DOHH2 (cell line): ENCODE results near the gene C12orf57.
A peak's percentile ranks its signal among the peaks of the same experiment; 100 is the strongest.

ENCODE experiments used
- H3F3A ChIP-seq: fragments of 200-600 bp; sonication (generic), shearing (Covaris generic); 2 replicates; pipeline ENCODE4 v1.6.0; 2016; ENCODE audit warnings: antibody characterized with exemption, mild to moderate bottlenecking; ENCODE audit not compliant: control insufficient read depth, insufficient read depth
- H3K27ac ChIP-seq: fragments of 200-600 bp; sonication (generic); 2 replicates; pipeline ENCODE4 v1.5.1; 2014; ENCODE audit warnings: low read depth, mild to moderate bottlenecking, low read length, moderate library complexity
- H3K27me3 ChIP-seq: fragments of 200-600 bp; sonication (generic); 2 replicates; pipeline ENCODE4 v1.6.1; 2014; ENCODE audit warnings: mild to moderate bottlenecking, low read length, mixed read lengths; ENCODE audit not compliant: control insufficient read depth
- H3K36me3 ChIP-seq: fragments of 200-600 bp; sonication (generic); 2 replicates; pipeline ENCODE4 v1.6.1; 2014; ENCODE audit warnings: mild to moderate bottlenecking, low read length, moderate library complexity, mixed read lengths; ENCODE audit not compliant: control insufficient read depth
- H3K4me1 ChIP-seq: fragments of 200-600 bp; sonication (generic); 2 replicates; pipeline ENCODE4 v1.6.1; 2014; ENCODE audit warnings: mild to moderate bottlenecking, low read length, mixed read lengths; ENCODE audit not compliant: control insufficient read depth
- H3K4me2 ChIP-seq: fragments of 200-600 bp; sonication (generic); 2 replicates; pipeline ENCODE4 v1.6.0; 2014; ENCODE audit warnings: mild to moderate bottlenecking, low read length, moderate library complexity
- H3K4me3 ChIP-seq: fragments of 200-600 bp; sonication (generic); 2 replicates; pipeline ENCODE4 v1.5.1; 2014; ENCODE audit warnings: mild to moderate bottlenecking, low read length, mixed read lengths
- H3K79me2 ChIP-seq: fragments of 200-600 bp; sonication (generic); 2 replicates; pipeline ENCODE4 v1.6.1; 2014; ENCODE audit warnings: mild to moderate bottlenecking, low read length, mixed read lengths; ENCODE audit not compliant: control insufficient read depth
- H3K9me2 ChIP-seq: fragments of 200-600 bp; sonication (generic); replicated peaks from 2 replicates; pipeline ENCODE4 v1.6.1; 2014; ENCODE audit warnings: mild to moderate bottlenecking, low read length, mixed read lengths; ENCODE audit not compliant: control insufficient read depth
- H3K9me3 ChIP-seq: fragments of 200-600 bp; sonication (generic); 2 replicates; pipeline ENCODE4 v1.6.1; 2014; ENCODE audit warnings: antibody characterized with exemption, low read length, mixed read lengths; ENCODE audit not compliant: control insufficient read depth, insufficient read depth
- H4K20me1 ChIP-seq: fragments of 200-600 bp; sonication (generic); 2 replicates; pipeline ENCODE4 v1.6.0; 2014; ENCODE audit warnings: low read depth, mild to moderate bottlenecking, antibody characterized with exemption, low read length, moderate library complexity; ENCODE audit not compliant: control insufficient read depth, insufficient read depth
- EZH2phosphoT487 ChIP-seq: fragments of 200-600 bp; sonication (generic); IDR thresholded peaks from 2 replicates; pipeline ENCODE4 v1.6.1; 2017; ENCODE audit warnings: borderline replicate concordance, mild to moderate bottlenecking, antibody characterized with exemption, low read length, moderate library complexity, mixed read lengths
- TF ChIP-seq, protein P1 (sequence below): fragments of 200-600 bp; sonication (generic); IDR thresholded peaks from one replicate; pipeline ENCODE4 v1.5.1; 2014; ENCODE audit warnings: antibody characterized with exemption, mild to moderate bottlenecking, low read depth, low read length; ENCODE audit not compliant: poor library complexity, severe bottlenecking

The C12orf57 gene

DNA sequence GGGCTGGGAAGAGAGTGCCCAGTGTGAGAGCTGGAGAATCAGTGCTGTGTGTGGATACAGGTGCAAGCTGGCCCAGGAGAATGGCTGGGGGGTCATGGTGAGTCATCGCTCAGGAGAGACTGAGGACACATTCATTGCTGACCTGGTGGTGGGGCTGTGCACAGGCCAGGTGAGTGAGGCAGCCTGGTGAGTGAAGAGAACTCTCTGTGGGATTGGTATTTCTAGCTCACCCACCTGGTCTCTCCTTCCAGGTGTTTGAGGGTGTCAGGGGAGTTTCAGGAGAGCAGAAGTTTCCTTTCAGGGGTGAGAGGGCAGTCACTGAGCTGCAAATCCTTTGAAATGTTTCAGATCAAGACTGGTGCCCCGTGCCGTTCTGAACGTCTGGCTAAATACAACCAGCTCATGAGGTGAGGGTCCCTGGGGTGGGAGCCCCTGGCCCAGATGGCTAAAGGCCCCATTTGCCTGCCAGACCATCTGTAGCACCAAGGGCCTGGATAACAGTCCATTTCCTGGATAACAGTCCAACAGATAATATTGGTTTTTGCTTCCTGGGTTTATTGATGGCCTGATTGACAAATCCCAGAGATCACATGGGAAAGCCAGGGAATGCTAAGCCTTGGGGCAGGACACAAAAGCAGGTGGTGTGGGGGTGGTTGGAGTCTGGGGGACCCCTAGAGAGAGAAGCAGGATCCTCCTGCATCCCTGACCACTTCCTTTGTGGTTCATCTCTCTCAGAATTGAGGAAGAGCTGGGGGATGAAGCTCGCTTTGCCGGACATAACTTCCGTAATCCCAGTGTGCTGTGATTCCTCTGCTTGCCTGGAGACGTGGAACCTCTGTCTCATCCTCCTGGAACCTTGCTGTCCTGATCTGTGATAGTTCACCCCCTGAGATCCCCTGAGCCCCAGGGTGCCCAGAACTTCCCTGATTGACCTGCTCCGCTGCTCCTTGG, 21.6 kb upstream of the C12orf57 start:
- no peaks in the 10 kb centered on the region for H3K36me3 ChIP-seq
- H3K9me2 ChIP-seq, result no peaks in the 10 kb centered on the region
- peaks cover 41% of the 10 kb centered on the region for H3K4me1 ChIP-seq
- TF ChIP-seq, protein P1, sequence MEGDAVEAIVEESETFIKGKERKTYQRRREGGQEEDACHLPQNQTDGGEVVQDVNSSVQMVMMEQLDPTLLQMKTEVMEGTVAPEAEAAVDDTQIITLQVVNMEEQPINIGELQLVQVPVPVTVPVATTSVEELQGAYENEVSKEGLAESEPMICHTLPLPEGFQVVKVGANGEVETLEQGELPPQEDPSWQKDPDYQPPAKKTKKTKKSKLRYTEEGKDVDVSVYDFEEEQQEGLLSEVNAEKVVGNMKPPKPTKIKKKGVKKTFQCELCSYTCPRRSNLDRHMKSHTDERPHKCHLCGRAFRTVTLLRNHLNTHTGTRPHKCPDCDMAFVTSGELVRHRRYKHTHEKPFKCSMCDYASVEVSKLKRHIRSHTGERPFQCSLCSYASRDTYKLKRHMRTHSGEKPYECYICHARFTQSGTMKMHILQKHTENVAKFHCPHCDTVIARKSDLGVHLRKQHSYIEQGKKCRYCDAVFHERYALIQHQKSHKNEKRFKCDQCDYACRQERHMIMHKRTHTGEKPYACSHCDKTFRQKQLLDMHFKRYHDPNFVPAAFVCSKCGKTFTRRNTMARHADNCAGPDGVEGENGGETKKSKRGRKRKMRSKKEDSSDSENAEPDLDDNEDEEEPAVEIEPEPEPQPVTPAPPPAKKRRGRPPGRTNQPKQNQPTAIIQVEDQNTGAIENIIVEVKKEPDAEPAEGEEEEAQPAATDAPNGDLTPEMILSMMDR, result peak; percentile 11
- TF ChIP-seq EZH2phosphoT487, result no peak
- no peaks in the 10 kb centered on the region; the same call in 1 of the 2 replicates for H3F3A ChIP-seq
- H3K27ac ChIP-seq, result peak overlapping the region; percentile 22; the same call in 1 of the 2 replicates
- no peaks in the 10 kb centered on the region for H3K79me2 ChIP-seq
- H4K20me1 ChIP-seq, result no peaks in the 10 kb centered on the region
- peak overlapping the region; percentile 52 for H3K4me3 ChIP-seq
- H3K4me2 ChIP-seq, result peak overlapping the region; percentile 65
- H3K9me3 ChIP-seq, result no peaks in the 10 kb centered on the region
- peaks cover 44% of the 10 kb centered on the region for H3K27me3 ChIP-seq

DNA sequence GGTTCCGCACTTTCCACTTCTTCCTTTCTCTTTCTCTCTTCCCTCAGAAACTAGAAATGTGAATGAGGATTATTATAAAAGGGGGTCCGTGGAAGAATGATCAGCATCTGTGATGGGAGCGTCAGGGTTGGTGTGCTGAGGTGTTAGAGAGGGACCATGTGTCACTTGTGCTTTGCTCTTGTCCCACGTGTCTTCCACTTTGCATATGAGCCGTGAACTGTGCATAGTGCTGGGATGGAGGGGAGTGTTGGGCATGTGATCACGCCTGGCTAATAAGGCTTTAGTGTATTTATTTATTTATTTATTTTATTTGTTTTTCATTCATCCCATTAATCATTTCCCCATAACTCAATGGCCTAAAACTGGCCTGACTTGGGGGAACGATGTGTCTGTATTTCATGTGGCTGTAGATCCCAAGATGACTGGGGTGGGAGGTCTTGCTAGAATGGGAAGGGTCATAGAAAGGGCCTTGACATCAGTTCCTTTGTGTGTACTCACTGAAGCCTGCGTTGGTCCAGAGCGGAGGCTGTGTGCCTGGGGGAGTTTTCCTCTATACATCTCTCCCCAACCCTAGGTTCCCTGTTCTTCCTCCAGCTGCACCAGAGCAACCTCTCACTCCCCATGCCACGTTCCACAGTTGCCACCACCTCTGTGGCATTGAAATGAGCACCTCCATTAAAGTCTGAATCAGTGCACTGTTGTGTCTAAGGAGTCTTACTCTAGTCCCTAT, 20.7 kb upstream of the C12orf57 start:
- H3K4me2 ChIP-seq, result peak overlapping the region; percentile 65

DNA sequence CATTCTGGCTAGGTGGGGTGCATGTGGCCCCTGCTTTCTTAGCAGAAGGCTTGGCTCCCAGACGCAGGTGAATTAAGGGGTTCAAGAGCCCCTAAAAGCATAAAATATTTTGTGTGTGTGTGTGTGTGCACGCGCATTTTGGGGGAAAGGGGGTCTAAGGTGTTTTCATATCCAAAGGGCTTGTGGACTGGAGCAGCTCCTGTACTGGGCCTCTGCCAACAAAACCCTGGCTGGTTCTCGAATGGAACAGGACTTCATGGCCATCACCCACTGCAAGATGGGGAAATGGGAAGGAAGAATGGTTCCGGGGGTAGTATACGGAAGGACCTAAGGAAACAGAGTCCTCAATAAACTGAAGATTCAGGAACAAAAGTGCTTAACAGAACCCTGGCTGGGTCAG, 20.0 kb upstream of the C12orf57 start:
- H3F3A ChIP-seq, result no peaks in the 10 kb centered on the region; the same call in 1 of the 2 replicates
- H3K9me2 ChIP-seq, result no peaks in the 10 kb centered on the region
- H3K4me3 ChIP-seq, result no peak overlapping the region
- H3K27ac ChIP-seq, result no peak overlapping the region
- H3K27me3 ChIP-seq, result peaks cover 53% of the 10 kb centered on the region
- no peaks in the 10 kb centered on the region for H3K36me3 ChIP-seq
- peaks cover 44% of the 10 kb centered on the region for H3K4me1 ChIP-seq
- no peaks in the 10 kb centered on the region for H3K9me3 ChIP-seq
- H4K20me1 ChIP-seq, result no peaks in the 10 kb centered on the region
- peak overlapping the region; percentile 41; the same call in 1 of the 2 replicates for H3K4me2 ChIP-seq
- no peaks in the 10 kb centered on the region for H3K79me2 ChIP-seq
- TF ChIP-seq, protein P1, result no peak
- no peak for TF ChIP-seq EZH2phosphoT487

More for the DNA sequence above, 20.7 kb upstream of the C12orf57 start:
- TF ChIP-seq EZH2phosphoT487, result no peak
- TF ChIP-seq, protein P1, result no peak
- Histone ChIP-seq H3K9me3 (no peaks in the 10 kb centered on the region), H4K20me1 (no peaks in the 10 kb centered on the region), H3K4me1 (peaks cover 44% of the 10 kb centered on the region), H3K9me2 (no peaks in the 10 kb centered on the region), H3K36me3 (no peaks in the 10 kb centered on the region), H3K27ac (no peak overlapping the region), H3K27me3 (peaks cover 47% of the 10 kb centered on the region), H3K4me3 (peak overlapping the region; percentile 52), H3F3A (no peaks in the 10 kb centered on the region; the same call in 1 of the 2 replicates), H3K79me2 (no peaks in the 10 kb centered on the region)
